Measurements from ENCODE around the gene C3orf38.
"Not testable (repeated sequence)": the region's sequence is repeated elsewhere in the genome, so short reads cannot be mapped to it uniquely, and the experiment has no call there.

C3orf38 gene

GRCh38 chr3:88149509-88150362 lies at the start of gene C3orf38:
TSS of gene C3orf38 (plus strand) at chr3:88149959. CDS start at chr3:88150053, 94 bp downstream.
- peak; percentile 75 for DNase-seq

- DNase-seq, result no peak
These were observed 48.6 kb upstream of the C3orf38 start for GRCh38 chr3:88101142-88101541.

GRCh38 chr3:88105325-88105724 lies 44.4 kb upstream of the C3orf38 start:
- no peak for DNase-seq

GRCh38 chr3:88112289-88112688 lies 37.5 kb upstream of the C3orf38 start:
- DNase-seq, result no peak

- DNase-seq, result peak; percentile 12
These were observed 36.2 kb upstream of the C3orf38 start for GRCh38 chr3:88113311-88114162.

- DNase-seq, result no peak
These were observed 34.7 kb upstream of the C3orf38 start for GRCh38 chr3:88114878-88115549.

GRCh38 chr3:88117683-88118082 lies 32.1 kb upstream of the C3orf38 start:
- no peak for DNase-seq

GRCh38 chr3:88118603-88119002 lies 31.2 kb upstream of the C3orf38 start:
- not testable (repeated sequence) for DNase-seq

GRCh38 chr3:88123526-88123925 lies 26.2 kb upstream of the C3orf38 start:
- no peak for DNase-seq

- DNase-seq, result no peak
These were observed 18.1 kb upstream of the C3orf38 start for GRCh38 chr3:88131695-88132094.

- DNase-seq, result no peak
These were observed 16.9 kb upstream of the C3orf38 start for GRCh38 chr3:88132894-88133293.

GRCh38 chr3:88133711-88134263 lies 16.0 kb upstream of the C3orf38 start:
- no peak for DNase-seq

GRCh38 chr3:88137836-88138235 lies 11.9 kb upstream of the C3orf38 start:
- no peak for DNase-seq

GRCh38 chr3:88141458-88142083 lies 8.2 kb upstream of the C3orf38 start:
- no peak for DNase-seq

GRCh38 chr3:88142094-88142624 lies 7.6 kb upstream of the C3orf38 start:
- no peak for DNase-seq

- DNase-seq, result no peak
These were observed 2.5 kb upstream of the C3orf38 start for GRCh38 chr3:88147261-88147660.

GRCh38 chr3:88148651-88149050 lies 1.1 kb upstream of the C3orf38 start:
- no peak for DNase-seq

GRCh38 chr3:88149101-88149508 lies 654 bp upstream of the C3orf38 start:
- DNase-seq, result peak; percentile 46

- DNase-seq, result peak; percentile 15
These were observed 612 bp downstream of the C3orf38 start for GRCh38 chr3:88150371-88150770.

GRCh38 chr3:88150806-88151205 lies 1.0 kb downstream of the C3orf38 start:
- no peak for DNase-seq

GRCh38 chr3:88151358-88151757 lies 1.6 kb downstream of the C3orf38 start:
- DNase-seq, result no peak

- DNase-seq, result no peak
These were observed 3.1 kb downstream of the C3orf38 start for GRCh38 chr3:88152841-88153240.
